ENCODE measurements around the gene SLC39A13. TPM values are rescaled to one million over a fixed set of nuclear protein-coding genes. Genes with fewer than 3 reads are reported as not detected.

The SLC39A13 gene
- total and polyA plus RNA-seq, 2 of the 13 experiments (the other 11 are each of a cell fraction or from before 2014, with no cell fraction given): 15.3 to 30.5 TPM

DNA sequence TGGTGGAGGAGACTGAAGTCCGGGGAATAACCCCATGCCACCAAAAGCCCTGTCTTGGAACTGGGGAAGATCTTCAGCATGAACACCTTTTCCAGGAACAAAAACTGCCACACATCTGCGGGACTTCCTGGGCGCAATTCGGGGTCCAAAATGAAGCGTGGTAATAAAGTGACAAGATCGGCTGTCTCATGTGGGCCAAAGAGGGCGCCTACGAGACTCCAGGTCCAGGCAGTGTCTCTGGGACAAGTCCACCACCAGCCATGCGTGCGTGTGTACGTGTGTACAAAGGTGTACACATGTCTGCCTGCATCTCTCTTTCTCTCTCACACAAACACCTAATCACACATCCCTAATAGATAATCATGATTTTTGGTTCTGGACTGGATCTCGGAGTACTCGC lies 47.0 kb upstream of the SLC39A13 start:
- no peak overlapping the region for H2AFZ ChIP-seq (ENCODE audit: low read length)
- no peak overlapping the region for H3K27ac ChIP-seq (ENCODE audit: extremely low read length, insufficient read depth, low read length)
- TF ChIP-seq HNRNPUL1 (IDR thresholded peaks at IDR 0.05; ENCODE audit: low read depth, low read length): no peak
- TF ChIP-seq ZNF619 (CRISPR knock-in tag; IDR thresholded peaks at IDR 0.05): no peak
- TF ChIP-seq RFX3 (CRISPR knock-in tag; IDR thresholded peaks at IDR 0.05): no peak
- TF ChIP-seq, protein P1, sequence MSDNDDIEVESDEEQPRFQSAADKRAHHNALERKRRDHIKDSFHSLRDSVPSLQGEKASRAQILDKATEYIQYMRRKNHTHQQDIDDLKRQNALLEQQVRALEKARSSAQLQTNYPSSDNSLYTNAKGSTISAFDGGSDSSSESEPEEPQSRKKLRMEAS (IDR thresholded peaks at IDR 0.05): 0 out of 2 replicates have a peak, but pooled peaks have one; percentile 14
- TF ChIP-seq DPF2 (CRISPR knock-in tag; IDR thresholded peaks at IDR 0.05; ENCODE audit: borderline replicate concordance, low read depth): no peak
- TF ChIP-seq SIX1 (CRISPR knock-in tag; IDR thresholded peaks at IDR 0.05; ENCODE audit: borderline replicate concordance): no peak
- TF ChIP-seq ZFP36L1 (CRISPR knock-in tag; IDR thresholded peaks at IDR 0.05): no peak
- TF ChIP-seq HDAC2 (CRISPR knock-in tag; IDR thresholded peaks at IDR 0.05): no peak
- no peak for TF ChIP-seq ZNF496 (CRISPR knock-in tag; IDR thresholded peaks at IDR 0.05; ENCODE audit: insufficient replicate concordance)
- no peak for TF ChIP-seq ZNF556 (CRISPR knock-in tag; IDR thresholded peaks at IDR 0.05; ENCODE audit: borderline replicate concordance)
- TF ChIP-seq ZNF768 (CRISPR knock-in tag; IDR thresholded peaks at IDR 0.05): no peak
- TF ChIP-seq NRL (CRISPR knock-in tag; IDR thresholded peaks at IDR 0.05; ENCODE audit: borderline replicate concordance): no peak
- TF ChIP-seq SAP130 (CRISPR knock-in tag; IDR thresholded peaks at IDR 0.05; ENCODE audit: low read depth): peak; percentile 18; the same call in 1 of the 2 replicates
- TF ChIP-seq, protein P2, sequence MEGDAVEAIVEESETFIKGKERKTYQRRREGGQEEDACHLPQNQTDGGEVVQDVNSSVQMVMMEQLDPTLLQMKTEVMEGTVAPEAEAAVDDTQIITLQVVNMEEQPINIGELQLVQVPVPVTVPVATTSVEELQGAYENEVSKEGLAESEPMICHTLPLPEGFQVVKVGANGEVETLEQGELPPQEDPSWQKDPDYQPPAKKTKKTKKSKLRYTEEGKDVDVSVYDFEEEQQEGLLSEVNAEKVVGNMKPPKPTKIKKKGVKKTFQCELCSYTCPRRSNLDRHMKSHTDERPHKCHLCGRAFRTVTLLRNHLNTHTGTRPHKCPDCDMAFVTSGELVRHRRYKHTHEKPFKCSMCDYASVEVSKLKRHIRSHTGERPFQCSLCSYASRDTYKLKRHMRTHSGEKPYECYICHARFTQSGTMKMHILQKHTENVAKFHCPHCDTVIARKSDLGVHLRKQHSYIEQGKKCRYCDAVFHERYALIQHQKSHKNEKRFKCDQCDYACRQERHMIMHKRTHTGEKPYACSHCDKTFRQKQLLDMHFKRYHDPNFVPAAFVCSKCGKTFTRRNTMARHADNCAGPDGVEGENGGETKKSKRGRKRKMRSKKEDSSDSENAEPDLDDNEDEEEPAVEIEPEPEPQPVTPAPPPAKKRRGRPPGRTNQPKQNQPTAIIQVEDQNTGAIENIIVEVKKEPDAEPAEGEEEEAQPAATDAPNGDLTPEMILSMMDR (CRISPR knock-in tag; IDR thresholded peaks at IDR 0.05): peak; percentile 40; the same call in 1 of the 2 replicates
- ATAC-seq (peak; percentile 69), FAIRE-seq (peak; percentile 18), DNase-seq (ENCODE audit: low spot score) (no peak)
- no TSS peak for BruUV-seq (replicated peaks)
- peaks cover 45% of the 10 kb centered on the region for H3K4me1 ChIP-seq (ENCODE audit: insufficient read depth, low read length)
- no peaks in the 10 kb centered on the region for H3K79me2 ChIP-seq (ENCODE audit: insufficient read depth, low read length)
- H3K9ac ChIP-seq (ENCODE audit: insufficient read depth, low read depth, low read length): no peak overlapping the region
- intact Hi-C loops (cut with micrococcal nuclease; ENCODE audit: unreplicated experiment) (no loop called here), in situ Hi-C loops (cut with HindIII; ENCODE audit: extremely low pct_ligation_motif_present, low pct_unique_long_range_greater_than_20kb) (no loop called here)
- H3K36me3 ChIP-seq (replicated peaks in 1 of 2; ENCODE audit: control insufficient read depth in 1 of 2, insufficient read depth in 2 of 2, low read length in 2 of 2): no peaks in the 10 kb centered on the region
- H3K4me2 ChIP-seq (ENCODE audit: low read depth, low read length): peak overlapping the region; percentile 57
- no peaks in the 10 kb centered on the region for H3K9me3 ChIP-seq (ENCODE audit: low read length)
- ChIA-PET CTCF (ENCODE audit: low intra/inter-chr PET ratio, low total read pairs) (no interaction called here), POLR2A (no interaction called here)
- H3K4me3 ChIP-seq (replicated peaks in 1 of 3; ENCODE audit: insufficient read depth in 1 of 3, low read depth in 2 of 3, low read length in 3 of 3): peak overlapping the region in 2 of 3 experiments; percentile 9 to 42; a peak in 3 of 6 replicates
- 0 out of 5 replicates have a peak, but pooled peaks cover 0 to 4% of the 10 kb centered on the region in 2 experiments for H3K27me3 ChIP-seq (ENCODE audit: control insufficient read depth in 1 of 2, insufficient read depth in 2 of 2, low read length in 2 of 2)
- no peaks in the 10 kb centered on the region for H4K20me1 ChIP-seq (ENCODE audit: insufficient read depth, low read length)
- 33% methylated on average over 5 of the region's 13 CpGs for WGBS (ENCODE audit: low lambda C conversion rate)
